ENCODE measurements around the gene ZNF48.

Gene ZNF48

DNA sequence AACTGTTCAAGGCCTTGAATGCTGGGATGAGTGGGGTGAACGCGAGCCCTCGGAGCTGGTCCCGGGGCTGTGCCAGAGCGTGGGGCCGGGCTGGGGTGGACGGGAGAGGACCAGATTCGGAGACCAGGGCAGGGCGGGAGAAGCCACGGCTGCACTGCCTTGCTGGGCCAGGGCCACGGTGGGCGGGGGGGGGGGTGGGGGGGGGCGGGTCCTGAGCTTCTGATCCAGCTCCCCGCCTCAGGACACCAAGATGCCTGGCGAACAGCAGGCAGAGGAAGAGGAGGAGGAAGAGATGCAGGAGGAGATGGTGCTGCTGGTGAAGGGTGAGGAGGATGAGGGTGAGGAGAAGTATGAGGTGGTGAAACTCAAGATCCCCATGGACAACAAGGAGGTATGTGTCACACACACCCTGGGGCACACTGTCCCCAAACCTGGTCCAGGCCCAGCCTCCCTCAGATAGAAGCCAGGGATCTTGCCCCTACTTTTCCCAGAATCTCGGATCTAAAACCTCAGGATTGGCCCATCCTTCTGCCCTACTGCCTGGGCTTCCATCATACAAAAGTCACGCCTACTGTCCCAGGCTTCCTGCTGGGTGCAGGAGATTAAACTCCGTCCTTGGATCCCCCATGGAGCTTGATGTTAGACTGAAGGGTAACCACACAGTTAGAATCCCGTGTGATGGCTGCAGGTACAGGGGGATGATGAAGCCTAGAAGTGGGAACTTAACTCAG is 12.7 kb downstream of the ZNF48 start:
- DNase-seq = no peak

DNA sequence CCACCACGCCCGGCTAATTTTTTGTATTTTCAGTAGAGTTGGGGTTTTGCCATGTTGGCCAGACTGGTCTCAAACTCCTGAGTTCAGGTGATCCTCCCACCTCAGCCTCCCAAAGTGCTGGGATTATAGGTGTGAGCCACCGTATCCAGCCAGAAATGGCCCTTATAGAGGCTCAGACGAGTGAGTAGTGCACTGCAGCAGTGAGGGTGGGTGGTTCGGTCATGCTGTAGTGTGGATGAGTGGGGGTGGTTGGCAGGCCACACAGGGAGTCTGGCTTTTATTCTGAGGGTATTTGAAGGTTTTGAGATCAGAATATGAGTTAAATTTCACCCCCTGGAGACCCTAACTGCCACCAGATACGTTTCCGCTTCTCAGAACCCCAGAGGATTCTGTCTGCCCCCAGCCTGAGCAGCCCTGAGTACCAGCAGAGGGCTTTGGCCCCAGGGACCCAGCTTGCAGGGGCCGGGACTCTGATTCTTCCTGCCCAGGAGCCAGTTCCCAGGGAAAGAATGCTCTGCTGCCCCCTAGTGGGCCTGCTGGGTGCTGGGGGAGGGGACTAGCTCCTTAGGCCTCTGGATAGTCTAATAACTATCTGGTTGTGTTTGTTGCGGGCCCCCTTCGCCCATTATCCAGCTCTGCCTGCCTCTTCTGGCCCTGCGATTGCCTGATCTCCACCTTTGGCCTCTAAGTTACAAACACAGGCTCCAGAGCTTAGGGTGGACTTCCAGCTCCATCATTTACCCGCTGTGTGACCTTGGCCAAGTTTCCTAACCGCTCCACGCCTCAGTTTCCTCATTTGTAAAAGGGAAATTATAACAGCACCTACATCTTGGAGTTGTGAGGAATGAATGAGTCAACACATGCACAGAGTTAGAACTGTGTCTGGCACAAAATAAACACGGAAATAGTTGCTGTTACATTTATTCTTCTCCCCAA is 14.2 kb downstream of the ZNF48 start:
- peak; percentile 81 to 92 for DNase-seq

DNA sequence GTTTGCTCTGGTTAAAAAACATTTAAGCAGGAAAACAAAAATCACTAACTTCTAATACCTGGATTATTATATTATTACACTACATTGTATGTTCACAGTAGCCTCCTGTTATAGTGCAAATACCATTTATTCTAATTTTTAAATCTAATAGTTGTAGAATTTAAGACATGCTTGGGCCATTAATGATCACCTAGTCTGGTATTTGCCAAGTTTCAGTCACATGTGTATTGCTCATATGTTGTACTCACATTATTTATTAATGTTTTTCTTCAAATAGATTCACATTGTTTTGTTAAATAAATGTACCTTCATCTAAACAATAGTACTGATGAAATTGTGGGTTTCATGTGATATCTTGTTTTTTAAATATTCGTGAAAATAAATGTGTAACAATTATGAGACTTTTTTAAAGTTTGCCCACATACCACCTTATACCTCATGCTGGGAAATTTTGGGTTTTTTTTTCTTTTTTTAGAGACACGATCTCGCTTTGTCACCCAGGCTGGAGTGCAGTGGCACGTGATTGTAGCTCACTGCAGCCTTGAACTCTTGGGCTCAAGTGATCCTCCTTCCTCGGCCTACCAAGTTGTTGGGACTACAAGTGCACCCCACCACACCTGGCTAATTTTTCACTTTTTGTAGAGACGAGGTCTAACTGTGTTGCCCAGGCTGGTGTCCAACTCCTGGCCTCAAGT is 18.0 kb downstream of the ZNF48 start:
- DNase-seq = no peak

DNA sequence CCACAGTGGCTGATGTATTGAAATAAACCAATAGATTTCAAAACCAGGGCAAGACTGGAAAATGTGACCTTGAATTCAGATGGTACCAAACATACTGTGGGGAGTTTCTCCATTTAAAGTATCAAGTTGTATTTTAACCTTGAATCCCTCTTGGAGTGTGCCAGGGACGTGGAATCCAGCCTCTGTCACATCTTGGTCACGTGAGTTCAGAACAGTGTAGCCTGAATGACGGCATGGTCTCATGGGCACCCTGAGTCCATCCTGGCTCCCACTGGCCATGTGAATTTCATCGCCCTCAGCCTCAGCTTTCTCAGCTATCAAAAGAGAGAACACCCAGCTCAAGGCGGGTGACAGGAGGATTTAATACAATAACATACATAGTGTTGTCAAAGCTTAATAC is 18.9 kb downstream of the ZNF48 start:
- DNase-seq = no peak

DNA sequence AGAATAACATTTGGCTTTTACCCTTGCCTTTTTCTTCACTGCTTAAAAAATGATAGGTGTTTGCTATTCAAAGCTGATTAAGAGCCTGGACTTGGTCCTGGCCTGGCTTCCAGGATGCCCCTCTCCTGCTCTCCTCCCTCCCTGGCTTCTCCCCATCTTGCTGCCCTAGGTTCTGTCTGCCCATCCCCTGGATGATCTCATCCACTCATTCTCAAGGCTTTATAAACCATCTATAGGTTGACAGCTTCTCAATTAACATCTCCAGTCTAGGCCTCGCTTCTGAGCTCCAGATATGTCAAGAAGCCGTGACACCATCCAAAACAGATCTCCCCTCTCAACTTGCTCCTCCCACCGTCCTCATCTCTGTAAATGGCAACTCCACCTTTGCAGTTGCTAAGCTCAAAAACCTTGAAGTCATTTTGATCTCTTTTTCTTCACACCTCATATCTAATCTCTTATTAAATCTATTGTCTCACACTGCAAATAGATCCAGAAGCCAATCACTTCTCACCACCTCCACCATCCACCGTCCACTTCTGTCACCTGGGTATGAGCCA is 20.9 kb downstream of the ZNF48 start:
- DNase-seq = no peak

DNA sequence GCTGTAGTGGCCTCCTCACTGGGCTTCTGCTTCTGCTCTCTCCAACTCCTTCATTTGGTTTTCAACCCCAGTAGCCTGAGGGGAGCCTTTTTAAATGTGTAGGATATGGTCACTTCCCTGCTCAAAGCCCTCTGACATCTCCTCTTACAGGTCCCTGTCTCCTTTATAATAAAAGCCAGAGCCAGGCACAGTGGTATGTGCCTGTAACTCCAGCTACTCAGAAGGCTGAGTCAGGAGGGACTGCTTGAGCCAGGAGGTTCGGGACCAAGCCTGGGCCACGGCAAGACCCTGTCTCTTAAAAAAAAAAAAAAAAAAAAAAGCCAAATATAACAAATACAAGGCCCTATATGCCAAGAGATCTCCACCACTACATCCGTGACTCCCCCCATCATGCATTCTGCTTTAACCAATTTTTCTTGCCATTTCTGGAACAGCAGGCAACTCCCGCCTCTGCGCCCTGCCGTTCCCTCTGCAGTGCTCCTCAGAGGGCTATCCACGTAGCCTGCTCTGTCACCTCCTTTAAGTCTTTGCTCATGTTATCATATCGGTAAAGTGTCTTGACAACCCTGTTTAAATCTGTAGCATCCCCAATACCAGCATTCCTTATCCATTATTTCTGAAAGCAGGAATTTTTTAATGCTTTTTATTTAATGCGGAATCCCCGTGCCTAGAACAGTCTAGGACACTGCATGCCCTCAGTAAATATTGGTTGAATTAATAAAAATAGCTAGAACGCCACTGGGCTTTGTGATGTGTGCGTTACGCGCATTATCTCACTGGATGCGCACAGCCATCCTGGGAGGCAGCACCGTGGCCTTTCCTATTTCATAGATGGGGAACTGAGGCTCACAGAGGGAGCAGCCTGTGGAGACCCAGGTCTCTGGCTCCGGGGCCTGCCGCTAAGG is 21.7 kb downstream of the ZNF48 start:
- DNase-seq = no peak

DNA sequence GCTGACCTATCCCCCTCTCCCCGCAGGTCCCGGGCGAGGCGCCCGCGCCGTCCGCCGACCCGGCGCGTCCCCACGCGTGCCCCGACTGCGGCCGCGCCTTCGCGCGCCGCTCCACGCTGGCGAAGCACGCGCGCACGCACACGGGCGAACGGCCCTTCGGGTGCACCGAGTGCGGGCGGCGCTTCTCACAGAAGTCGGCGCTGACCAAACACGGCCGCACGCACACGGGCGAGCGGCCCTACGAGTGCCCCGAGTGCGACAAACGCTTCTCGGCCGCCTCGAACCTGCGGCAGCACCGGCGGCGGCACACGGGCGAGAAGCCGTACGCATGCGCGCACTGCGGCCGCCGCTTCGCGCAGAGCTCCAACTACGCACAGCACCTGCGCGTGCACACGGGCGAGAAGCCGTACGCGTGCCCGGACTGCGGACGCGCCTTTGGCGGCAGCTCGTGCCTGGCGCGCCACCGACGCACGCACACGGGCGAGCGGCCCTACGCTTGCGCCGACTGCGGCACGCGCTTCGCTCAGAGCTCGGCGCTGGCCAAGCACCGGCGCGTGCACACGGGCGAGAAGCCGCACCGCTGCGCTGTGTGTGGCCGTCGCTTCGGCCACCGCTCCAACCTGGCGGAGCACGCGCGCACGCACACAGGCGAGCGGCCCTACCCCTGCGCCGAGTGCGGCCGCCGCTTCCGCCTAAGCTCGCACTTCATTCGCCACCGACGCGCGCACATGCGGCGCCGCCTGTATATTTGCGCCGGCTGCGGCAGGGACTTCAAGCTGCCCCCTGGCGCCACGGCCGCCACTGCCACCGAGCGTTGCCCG is 22.5 kb downstream of the ZNF48 start:
- DNase-seq = peak; percentile 94 to 98

DNA sequence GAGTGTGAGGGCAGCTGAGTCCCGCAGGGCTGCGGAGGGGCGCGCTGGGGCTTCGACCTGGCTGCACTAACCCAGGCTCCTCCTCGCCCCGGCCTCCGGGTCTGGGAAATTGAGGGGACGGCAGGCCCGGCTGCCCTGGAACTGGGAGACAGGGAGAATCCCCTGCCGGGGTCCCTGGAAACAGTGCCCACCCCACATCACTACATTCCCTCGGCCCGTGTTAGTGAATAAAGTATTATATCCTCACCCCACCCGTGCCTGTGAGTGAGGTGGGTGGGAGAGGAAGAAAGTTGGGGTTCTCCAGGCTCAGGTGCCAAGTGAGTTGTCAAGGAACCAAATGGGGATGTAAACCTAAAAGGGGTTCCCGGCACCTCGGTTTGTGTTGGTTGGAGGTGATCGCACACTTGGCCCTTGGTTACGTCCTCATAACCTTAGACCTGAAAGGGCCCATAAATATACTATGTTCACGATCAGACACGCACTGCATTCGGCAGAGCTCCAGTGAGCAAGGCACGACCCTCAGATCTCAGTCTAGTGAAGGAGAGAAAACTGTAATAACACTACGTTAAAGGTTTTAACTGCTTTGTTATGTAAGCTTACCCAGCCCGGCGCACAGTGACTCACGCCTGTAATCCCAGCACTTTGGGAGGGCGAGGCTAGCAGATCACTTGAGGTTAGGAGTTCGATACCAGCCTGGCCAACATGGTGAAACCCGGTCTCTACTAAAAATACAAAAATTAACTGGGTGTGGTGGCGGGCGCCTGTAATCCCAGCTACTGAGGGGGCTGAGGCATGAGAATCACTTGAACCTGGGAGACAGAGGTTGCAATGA is 23.3 kb downstream of the ZNF48 start:
- no peak for DNase-seq

DNA sequence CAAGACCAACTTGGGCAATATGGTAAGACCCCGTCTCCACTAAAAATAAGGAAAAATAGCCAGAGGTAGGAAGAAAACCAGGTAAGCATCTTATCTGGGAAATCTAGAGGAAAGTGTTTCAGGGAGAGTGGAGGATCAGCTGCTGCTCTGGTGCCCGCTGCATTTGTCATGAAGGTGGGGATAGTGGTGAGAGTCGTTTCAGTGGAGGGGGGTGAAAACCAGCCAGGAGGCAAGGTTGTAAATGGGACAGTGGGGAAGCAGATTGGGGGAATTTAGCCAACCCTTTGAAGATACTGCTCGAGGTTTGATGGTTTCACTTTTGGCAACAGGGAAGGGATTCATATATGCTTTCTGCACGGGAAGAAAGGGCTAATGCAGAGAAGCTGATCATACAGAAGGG is 25.8 kb downstream of the ZNF48 start:
- no peak for DNase-seq

DNA sequence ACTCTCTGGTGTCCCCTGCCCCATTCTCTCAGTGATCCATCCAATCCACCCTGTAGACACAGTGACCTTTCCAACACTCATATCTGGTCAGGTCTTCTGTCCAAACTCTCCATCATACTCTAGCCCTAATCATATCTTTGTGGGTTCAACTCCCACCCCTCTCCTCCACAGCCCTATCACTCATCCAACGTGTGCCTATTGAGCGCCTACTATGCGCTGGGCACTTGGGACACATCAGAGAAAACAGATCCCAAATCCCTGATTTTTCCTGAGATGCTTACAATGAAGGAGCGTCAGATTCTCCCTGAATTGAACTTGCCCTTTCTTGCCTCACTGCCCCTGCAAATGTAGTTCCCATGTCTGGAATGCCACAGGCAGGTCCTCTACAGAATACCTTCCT is 32.8 kb downstream of the ZNF48 start:
- DNase-seq = no peak

DNA sequence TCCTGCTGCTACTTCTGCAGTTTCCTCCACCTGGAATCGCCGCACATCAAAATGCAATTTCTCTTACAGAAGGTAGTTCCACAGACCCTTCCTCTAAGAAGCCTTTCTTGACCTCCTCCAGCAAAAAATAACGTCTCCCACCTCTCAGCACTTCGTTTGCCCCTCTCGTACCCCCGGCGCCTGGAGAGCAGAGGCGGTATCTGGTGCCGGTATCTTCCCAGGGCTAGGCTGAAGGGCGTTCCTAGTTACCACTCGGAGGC is 34.1 kb downstream of the ZNF48 start:
- DNase-seq = no peak

DNA sequence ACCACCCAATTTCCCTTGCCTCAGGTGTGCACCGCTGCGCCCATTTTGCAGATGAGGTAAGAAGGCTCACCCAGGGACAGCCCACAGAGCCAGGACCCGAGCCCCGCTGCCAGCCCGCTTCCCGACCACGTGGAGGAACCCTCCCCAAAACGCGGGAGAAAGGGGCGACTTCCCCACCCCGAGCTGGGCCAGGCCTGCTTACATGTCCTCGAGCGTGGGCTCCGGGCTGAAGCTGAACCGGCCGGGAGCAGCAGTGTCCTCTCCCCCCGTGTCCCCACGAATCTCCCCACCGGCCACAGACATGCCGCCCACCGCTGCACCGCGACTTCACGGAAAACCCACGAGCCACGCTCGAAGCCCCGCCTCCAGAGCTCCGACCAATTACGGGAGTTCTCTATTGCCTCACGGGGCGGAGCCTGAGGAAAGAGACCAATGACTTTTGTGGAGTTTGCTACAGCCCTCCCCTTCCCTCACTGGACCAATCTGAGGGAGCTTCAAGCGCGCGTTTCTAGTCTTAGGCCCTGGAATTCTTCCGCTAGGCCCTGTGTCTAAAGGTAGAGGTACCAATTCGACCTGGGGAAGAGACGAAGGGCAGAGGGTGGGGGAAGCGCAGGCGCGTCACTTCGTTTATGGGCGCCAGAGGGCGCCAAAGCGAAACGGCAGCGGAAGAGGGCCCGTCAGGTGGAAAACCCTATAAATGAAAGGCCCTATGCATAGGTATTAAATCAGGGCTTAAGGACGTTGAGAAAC is 34.6 kb downstream of the ZNF48 start, which contains the start of gene DCTPP1:
DCTPP1 (minus strand) TSS at position 353 of the 750 bp plus-strand sequence; CDS start at position 303, 50 bp downstream.
- DNase-seq = peak; percentile 99 to 100

DNA sequence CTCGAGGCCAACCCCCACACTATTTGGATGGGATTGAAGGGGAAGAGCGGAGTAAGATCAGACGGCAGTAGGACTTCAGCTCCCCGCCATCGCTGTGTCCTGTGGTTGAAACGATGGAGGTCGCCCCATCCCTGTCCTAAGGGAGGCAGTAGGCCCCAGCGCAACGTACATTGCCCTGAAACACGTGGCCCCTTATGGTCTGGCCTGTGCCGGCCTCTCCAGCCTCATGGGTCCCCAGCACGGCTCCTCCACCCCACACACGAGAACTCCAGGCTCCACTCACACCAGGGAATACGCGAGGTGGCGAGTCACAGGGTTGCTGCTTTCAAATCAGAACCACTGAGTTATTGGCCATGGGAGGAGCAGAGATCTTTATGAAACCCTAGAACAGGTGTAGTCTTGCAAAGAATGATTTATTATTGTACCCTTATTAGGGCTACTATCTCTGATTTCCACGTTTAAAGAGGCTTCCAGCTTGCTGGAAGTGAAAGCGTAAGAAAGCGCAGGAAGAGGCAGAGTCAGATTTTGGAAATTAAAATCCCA is 35.3 kb downstream of the ZNF48 start:
- DNase-seq = peak; percentile 80 to 83

DNA sequence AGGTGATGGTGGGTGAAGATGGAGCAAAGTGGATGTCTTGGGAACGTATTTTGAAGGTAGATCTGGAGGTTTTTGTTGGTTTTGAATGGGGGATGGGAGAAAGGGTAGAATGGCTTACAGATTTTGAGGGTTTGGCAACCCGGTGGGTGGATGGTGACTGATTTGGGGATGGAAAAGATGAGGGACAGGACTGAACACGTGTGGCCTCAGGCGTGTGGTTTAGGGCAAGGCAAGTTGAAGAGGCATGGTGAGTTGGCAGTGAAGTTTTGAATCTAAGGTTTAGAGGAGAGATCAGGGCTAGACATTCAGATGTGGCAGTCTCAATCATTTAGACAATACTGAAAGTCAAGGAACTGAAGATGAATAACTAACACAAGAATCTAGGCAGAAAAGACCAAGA is 39.6 kb downstream of the ZNF48 start:
- no peak for DNase-seq

DNA sequence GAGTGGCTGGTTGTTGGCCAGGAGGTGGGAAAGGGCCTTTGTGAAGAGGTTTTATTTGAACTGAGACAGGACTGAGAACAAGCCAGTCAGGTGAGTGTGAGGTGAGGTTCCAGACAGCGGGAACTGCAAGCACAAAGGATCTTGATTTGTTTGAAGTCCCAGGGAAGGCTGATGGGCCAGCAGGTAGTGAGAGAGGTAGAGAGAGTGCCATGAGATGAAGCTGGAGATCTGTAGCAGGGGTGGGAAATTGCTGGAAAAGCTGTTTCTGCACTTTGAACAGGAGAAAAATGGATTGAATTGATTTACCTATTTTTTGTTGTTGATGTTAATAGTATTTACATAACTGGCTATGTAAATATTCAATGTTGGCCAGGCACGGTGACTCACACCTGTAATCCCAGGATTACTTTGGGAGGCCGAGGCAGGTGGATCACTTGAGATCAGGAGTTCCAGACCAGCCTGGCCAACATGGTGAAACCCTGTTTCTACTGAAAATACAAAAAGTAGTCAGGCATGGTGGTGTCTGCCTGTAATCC is 42.4 kb downstream of the ZNF48 start:
- peak in 1 of 2 experiments; percentile 47 for DNase-seq

DNA sequence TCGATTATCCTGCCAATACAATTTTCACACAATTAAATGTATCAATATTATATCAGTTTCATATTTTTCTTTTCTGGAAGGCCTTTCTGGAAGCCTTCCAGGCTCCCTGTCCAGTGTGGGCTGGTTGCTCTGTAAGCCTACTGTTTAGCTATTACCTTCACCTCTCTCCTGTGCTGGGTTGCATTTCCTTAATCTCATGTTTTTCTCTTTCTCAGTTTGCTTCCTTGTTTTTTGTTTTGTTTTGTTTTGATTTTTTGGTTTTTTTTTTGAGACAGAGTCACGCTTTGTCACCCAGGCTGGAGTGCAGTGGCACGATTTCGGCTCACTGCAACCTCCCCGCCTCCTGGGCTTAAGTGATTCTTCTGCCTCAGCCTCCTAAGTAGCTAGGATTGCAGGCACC is 43.6 kb downstream of the ZNF48 start:
- DNase-seq = no peak

DNA sequence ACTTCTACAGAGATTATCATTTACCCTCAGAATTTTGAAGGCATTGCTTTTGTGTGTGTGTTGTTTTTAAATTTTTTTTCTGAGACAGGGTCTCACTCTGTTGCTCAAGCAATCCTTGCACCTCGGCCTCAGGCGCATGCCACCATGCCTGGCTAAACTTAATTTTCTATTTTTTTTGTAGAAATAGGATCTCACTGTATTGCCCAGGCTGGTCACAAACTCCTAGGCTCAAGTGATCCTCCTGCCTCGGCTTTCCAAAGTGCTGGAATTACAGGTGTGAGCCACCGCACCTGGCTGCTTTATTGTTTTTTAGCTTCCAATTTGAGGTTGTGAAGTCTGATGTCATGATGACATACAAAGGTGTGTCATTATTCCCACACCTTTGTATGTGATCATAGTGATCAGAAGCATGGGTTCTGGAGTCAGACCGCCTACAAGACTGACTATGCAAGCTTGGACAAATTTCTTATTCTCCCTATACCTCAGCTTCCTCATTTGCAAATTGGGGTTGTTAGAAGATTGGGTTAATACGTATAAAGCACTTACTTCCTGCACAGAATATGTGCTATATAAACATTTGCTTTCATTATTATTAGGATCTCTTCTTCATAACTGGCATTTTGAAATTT is 44.6 kb downstream of the ZNF48 start:
- no peak for DNase-seq

DNA sequence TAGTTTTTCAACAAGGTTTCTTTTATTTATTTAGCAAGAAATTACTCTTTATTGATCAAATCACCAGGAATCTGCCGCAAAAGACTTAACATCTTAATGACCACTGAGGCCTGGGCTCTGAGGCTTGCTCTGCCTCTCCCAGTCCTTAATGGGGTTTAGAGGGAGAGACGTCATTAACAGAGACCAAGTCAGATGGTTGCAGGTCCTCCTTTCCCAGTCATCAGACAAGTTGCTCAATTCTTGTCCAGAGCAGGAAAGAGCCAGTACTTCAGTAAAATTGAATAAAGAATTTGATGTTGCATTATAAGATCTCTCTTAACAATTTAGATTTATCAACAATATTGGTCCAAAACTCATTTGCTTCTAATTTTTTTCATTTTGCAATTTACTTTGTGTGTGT is 48.4 kb downstream of the ZNF48 start:
- no peak for DNase-seq
